Tibial nerve (tissue), 4 donors: ENCODE data around the gene SRPK2. TPM values are rescaled to one million over a fixed set of nuclear protein-coding genes. Genes with fewer than 3 reads are reported as not detected.

Experiments
- DNase-seq, 2 donors: peaks; one replicate each; pipeline ENCODE4 v3.0.0-alpha.2; 2019; ENCODE audit warnings: low spot score in 2 of 2
- H3K27ac ChIP-seq, 4 donors: fragments of 200-600 bp; sonication (generic) in 3 of 4; one replicate each; pipeline ENCODE4 v1.5.1; 2017 to 2019; ENCODE audit warnings: mild to moderate bottlenecking in 1 of 4
- H3K27me3 ChIP-seq, 2 donors: fragments of 200-600 bp; sonication (generic) in 1 of 2; one replicate each; pipeline versions ENCODE4 v1.5.1 to v1.6.0; 2017 to 2019
- H3K36me3 ChIP-seq, 3 donors: fragments of 200-600 bp; sonication (generic); one replicate each; pipeline ENCODE4 v1.5.1; 2018 to 2019
- H3K4me1 ChIP-seq, 4 donors: fragments of 200-600 bp; sonication (generic) in 3 of 4; one replicate each; pipeline ENCODE4 v1.5.1; 2017 to 2019
- H3K4me3 ChIP-seq, 4 donors: fragments of 200-600 bp; sonication (generic) in 3 of 4; one replicate each; pipeline ENCODE4 v1.5.1; 2017 to 2019; ENCODE audit warnings: mild to moderate bottlenecking in 1 of 4, moderate library complexity in 1 of 4
- H3K9me3 ChIP-seq, 4 donors: fragments of 200-600 bp; sonication (generic) in 3 of 4; one replicate each; pipeline ENCODE4 v1.5.1; 2017 to 2019
- EP300 ChIP-seq, 2 donors: sonication (generic); formaldehyde crosslinking; IDR thresholded peaks; one replicate each; pipeline ENCODE4 v1.6.1; 2017; ENCODE audit warnings: antibody characterized with exemption in 2 of 2, mild to moderate bottlenecking in 1 of 2
- POLR2A ChIP-seq, 2 donors: fragments of 450-650 bp; IDR thresholded peaks; one replicate each; pipeline ENCODE4 v1.6.1; 2017; ENCODE audit warnings: antibody characterized with exemption in 2 of 2, mild to moderate bottlenecking in 2 of 2, moderate library complexity in 2 of 2
- WGBS, 2 donors: methylation state at CpG; one replicate each; pipeline ENCODE4 v1.1.5; 2018; 5-methylcytosine and 5-hydroxymethylcytosine counted together
- total RNA-seq, 4 donors: library from RNA; depleted of rRNA; stranded (reverse); fragments of >200 nt; gene quantifications; one replicate each; pipeline ENCODE4 v1.1.0, GENCODE V29; 2016
- TF ChIP-seq, protein P1 (sequence below), 5 experiments: fragments of 200-600 bp in 3 of 5; fragments of 450-650 bp in 2 of 5; sonication (generic) in 3 of 5; IDR thresholded peaks; one replicate each; pipeline ENCODE4 v1.5.1; 2016 to 2019; ENCODE audit warnings: antibody characterized with exemption in 5 of 5, mild to moderate bottlenecking in 3 of 5, moderate library complexity in 2 of 5

Gene SRPK2
- total RNA-seq, 4 donors from 2014 or later: 54.1 to 94.4 (median 61.9) TPM

DNA sequence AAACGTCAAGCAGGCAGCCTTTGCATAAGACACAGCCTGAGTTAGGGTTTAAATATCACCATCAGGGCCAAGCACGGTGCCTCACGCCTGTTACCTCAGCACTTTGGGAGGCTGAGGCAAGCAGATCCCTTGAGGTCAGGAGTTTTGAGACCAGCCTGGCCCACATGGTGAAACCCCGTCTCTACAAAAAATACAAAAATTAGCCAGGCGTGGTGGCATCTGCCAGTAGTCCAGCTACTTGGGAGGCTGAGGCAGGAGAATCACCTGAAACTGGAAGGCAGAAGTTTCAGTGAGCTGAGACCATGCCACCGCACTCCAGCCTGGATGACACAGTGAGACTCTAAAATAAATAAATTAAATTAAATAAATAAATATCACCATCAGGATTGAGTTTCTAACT is 33.0 kb downstream of the SRPK2 start:
- Histone ChIP-seq H3K4me1 (peaks cover 0 to 45% (median 33%) of the 10 kb centered on the region in 4 donors), H3K27me3 (no peaks in the 10 kb centered on the region), H3K36me3 (no peaks in the 10 kb centered on the region), H3K9me3 (no peaks in the 10 kb centered on the region), H3K4me3 (no peak overlapping the region), H3K27ac (no peak overlapping the region)
- WGBS, 2 donors: 86 to 91% methylated on average over 6 of the region's 6 CpGs
- no peak for DNase-seq
- no peak for TF ChIP-seq POLR2A (IDR thresholded peaks at IDR 0.05)
- TF ChIP-seq EP300 (IDR thresholded peaks at IDR 0.05): no peak
- TF ChIP-seq, protein P1, sequence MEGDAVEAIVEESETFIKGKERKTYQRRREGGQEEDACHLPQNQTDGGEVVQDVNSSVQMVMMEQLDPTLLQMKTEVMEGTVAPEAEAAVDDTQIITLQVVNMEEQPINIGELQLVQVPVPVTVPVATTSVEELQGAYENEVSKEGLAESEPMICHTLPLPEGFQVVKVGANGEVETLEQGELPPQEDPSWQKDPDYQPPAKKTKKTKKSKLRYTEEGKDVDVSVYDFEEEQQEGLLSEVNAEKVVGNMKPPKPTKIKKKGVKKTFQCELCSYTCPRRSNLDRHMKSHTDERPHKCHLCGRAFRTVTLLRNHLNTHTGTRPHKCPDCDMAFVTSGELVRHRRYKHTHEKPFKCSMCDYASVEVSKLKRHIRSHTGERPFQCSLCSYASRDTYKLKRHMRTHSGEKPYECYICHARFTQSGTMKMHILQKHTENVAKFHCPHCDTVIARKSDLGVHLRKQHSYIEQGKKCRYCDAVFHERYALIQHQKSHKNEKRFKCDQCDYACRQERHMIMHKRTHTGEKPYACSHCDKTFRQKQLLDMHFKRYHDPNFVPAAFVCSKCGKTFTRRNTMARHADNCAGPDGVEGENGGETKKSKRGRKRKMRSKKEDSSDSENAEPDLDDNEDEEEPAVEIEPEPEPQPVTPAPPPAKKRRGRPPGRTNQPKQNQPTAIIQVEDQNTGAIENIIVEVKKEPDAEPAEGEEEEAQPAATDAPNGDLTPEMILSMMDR (IDR thresholded peaks at IDR 0.05): no peak

- no peak for DNase-seq
- TF ChIP-seq EP300 (IDR thresholded peaks at IDR 0.05): no peak
- TF ChIP-seq POLR2A (IDR thresholded peaks at IDR 0.05): no peak
- TF ChIP-seq, protein P1 (IDR thresholded peaks at IDR 0.05): no peak
- Histone ChIP-seq H3K27ac (peak overlapping the region in 2 of 4 donors; percentile 41 to 55), H3K36me3 (no peaks in the 10 kb centered on the region), H3K9me3 (no peaks in the 10 kb centered on the region), H3K27me3 (no peaks in the 10 kb centered on the region), H3K4me3 (no peak overlapping the region), H3K4me1 (peaks cover 0 to 46% (median 33%) of the 10 kb centered on the region in 4 donors)
- 82 to 85% methylated on average over 2 of the region's 2 CpGs for WGBS, 2 donors
Measured at GRCh38 chr7:105354383-105354782, 34.3 kb downstream of the SRPK2 start.

GRCh38 chr7:105353752-105354328 is 34.9 kb downstream of the SRPK2 start:
- Histone ChIP-seq H3K27ac (peak overlapping the region in 3 of 4 donors; percentile 41 to 82 (median 55)), H3K4me3 (no peak overlapping the region), H3K9me3 (no peaks in the 10 kb centered on the region), H3K27me3 (no peaks in the 10 kb centered on the region), H3K36me3 (no peaks in the 10 kb centered on the region), H3K4me1 (peaks cover 0 to 46% (median 33%) of the 10 kb centered on the region in 4 donors)
- WGBS, 2 donors: 48 to 49% methylated on average over 5 of the region's 5 CpGs
- DNase-seq: peak; percentile 29 to 40
- TF ChIP-seq EP300 (IDR thresholded peaks at IDR 0.05): peak in 1 of 2 donors; percentile 36
- TF ChIP-seq, protein P1 (IDR thresholded peaks at IDR 0.05): no peak
- no peak for TF ChIP-seq POLR2A (IDR thresholded peaks at IDR 0.05)

GRCh38 chr7:105352901-105353668 is 35.6 kb downstream of the SRPK2 start:
- Histone ChIP-seq H3K4me1 (peaks cover 0 to 46% (median 33%) of the 10 kb centered on the region in 4 donors), H3K27me3 (no peaks in the 10 kb centered on the region), H3K9me3 (no peaks in the 10 kb centered on the region), H3K36me3 (no peaks in the 10 kb centered on the region), H3K27ac (peak overlapping the region in 3 of 4 donors; percentile 63 to 82 (median 67)), H3K4me3 (no peak overlapping the region)
- no peak for TF ChIP-seq EP300 (IDR thresholded peaks at IDR 0.05)
- no peak for TF ChIP-seq POLR2A (IDR thresholded peaks at IDR 0.05)
- TF ChIP-seq, protein P1 (IDR thresholded peaks at IDR 0.05): no peak
- no peak for DNase-seq
- WGBS, 2 donors: 83 to 85% methylated on average over 4 of the region's 4 CpGs

GRCh38 chr7:105352018-105352612 is 36.6 kb downstream of the SRPK2 start:
- TF ChIP-seq POLR2A (IDR thresholded peaks at IDR 0.05) (no peak), EP300 (IDR thresholded peaks at IDR 0.05) (peak in 1 of 2 donors; percentile 83)
- TF ChIP-seq, protein P1 (IDR thresholded peaks at IDR 0.05): no peak
- peaks cover 0 to 46% (median 33%) of the 10 kb centered on the region in 4 donors for H3K4me1 ChIP-seq
- DNase-seq: peak; percentile 47 to 78
- no peaks in the 10 kb centered on the region for H3K9me3 ChIP-seq
- peak overlapping the region in 3 of 4 donors; percentile 63 to 82 (median 67) for H3K27ac ChIP-seq
- no peak overlapping the region for H3K4me3 ChIP-seq
- no peaks in the 10 kb centered on the region for H3K36me3 ChIP-seq
- WGBS, 2 donors: 15 to 20% methylated on average over 3 of the region's 3 CpGs
- H3K27me3 ChIP-seq: no peaks in the 10 kb centered on the region
